Fibroblast of lung (primary cell): ENCODE results near the gene RNPEP.

Experiments used
- EZH2 ChIP-seq: IDR thresholded peaks from 2 replicates; pipeline ENCODE4 v1.5.1; 2012; ENCODE audit warnings: low read length, control low read depth, mild to moderate bottlenecking; ENCODE audit errors: missing control alignments
- TF ChIP-seq, protein P1 (sequence below), 2 donors: IDR thresholded peaks in 1 of 2; conservative IDR thresholded peaks in 1 of 2; 1 replicate in 1 of 2; 2 replicates in 1 of 2; pipeline ENCODE4 v1.5.1; 2011 to 2012; ENCODE audit warnings: low read length in 2 of 2, control low read depth in 1 of 2, inconsistent platforms in 1 of 2, low read depth in 1 of 2, mild to moderate bottlenecking in 1 of 2

DNA sequence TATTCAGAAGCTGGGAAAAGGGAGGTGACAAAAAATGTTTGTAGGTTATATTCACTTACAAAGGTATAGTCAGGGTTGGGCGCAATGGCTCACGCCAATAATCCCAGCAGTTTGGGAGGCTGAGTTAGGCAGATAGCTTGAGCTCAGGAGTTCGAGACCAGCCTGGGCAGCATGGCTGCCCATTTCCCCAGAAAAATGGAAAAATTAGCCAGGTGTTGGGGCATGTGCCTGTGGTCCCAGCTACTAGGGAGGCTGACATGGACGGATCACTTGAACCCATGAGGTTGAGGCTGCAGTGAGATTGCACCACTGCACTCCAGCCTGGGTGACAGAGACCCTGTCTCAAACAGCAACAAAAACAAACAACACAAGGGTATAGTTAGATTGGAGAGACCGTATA is 24.1 kb upstream of the RNPEP start:
- TF ChIP-seq, protein P1, sequence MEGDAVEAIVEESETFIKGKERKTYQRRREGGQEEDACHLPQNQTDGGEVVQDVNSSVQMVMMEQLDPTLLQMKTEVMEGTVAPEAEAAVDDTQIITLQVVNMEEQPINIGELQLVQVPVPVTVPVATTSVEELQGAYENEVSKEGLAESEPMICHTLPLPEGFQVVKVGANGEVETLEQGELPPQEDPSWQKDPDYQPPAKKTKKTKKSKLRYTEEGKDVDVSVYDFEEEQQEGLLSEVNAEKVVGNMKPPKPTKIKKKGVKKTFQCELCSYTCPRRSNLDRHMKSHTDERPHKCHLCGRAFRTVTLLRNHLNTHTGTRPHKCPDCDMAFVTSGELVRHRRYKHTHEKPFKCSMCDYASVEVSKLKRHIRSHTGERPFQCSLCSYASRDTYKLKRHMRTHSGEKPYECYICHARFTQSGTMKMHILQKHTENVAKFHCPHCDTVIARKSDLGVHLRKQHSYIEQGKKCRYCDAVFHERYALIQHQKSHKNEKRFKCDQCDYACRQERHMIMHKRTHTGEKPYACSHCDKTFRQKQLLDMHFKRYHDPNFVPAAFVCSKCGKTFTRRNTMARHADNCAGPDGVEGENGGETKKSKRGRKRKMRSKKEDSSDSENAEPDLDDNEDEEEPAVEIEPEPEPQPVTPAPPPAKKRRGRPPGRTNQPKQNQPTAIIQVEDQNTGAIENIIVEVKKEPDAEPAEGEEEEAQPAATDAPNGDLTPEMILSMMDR (conservative IDR thresholded peaks at IDR 0.05 in 1 of 2, IDR thresholded peaks at IDR 0.05 in 1 of 2; ENCODE audit: low read depth in 1 of 2, low read length in 2 of 2), result no peak
- TF ChIP-seq EZH2, result no peak
